Stimulated activated CD4-positive, alpha-beta T cell treated with anti-CD3 and anti-CD28 coated beads, Interleukin-4, amount 100 ng/mL, for 24 hours (primary cell): ENCODE data around the gene TAF8.

Experiments used
- DNase-seq: peaks from one replicate; pipeline ENCODE4 v3.0.0-alpha.2; 2020

Gene TAF8

GRCh38 chr6:42125663-42126062 lies 75.3 kb downstream of the TAF8 start:
- DNase-seq, result no peak

GRCh38 chr6:42128460-42129359 lies 78.4 kb downstream of the TAF8 start:
- DNase-seq, result no peak

GRCh38 chr6:42129360-42129676 lies 79.0 kb downstream of the TAF8 start:
- no peak for DNase-seq

- no peak for DNase-seq
These were observed 81.2 kb downstream of the TAF8 start for GRCh38 chr6:42131531-42131930.

GRCh38 chr6:42133926-42134325 lies 83.6 kb downstream of the TAF8 start:
- DNase-seq, result no peak

GRCh38 chr6:42135161-42135560 lies 84.8 kb downstream of the TAF8 start:
- DNase-seq, result no peak

- no peak for DNase-seq
These were observed 85.4 kb downstream of the TAF8 start for GRCh38 chr6:42135722-42136121.

GRCh38 chr6:42136508-42137193 lies 86.3 kb downstream of the TAF8 start:
- peak; percentile 32 for DNase-seq
